Hematopoietic multipotent progenitor cell treated with erythropoietin and hydrocortisone succinate and interleukin-3 and kit ligand, for 8 days (in vitro differentiated cells): ENCODE measurements around the gene SHROOM3.

Source experiments
- DNase-seq: peaks from one replicate; pipeline ENCODE4 v3.0.0-alpha.2; 2015

Gene SHROOM3

GRCh38 chr4:76545226-76545884 lies 110.3 kb downstream of the SHROOM3 start:
- no peak for DNase-seq

GRCh38 chr4:76546327-76546726 lies 111.3 kb downstream of the SHROOM3 start:
- no peak for DNase-seq

GRCh38 chr4:76546759-76547742 lies 112.0 kb downstream of the SHROOM3 start:
- no peak for DNase-seq

- no peak for DNase-seq
Measured at GRCh38 chr4:76548704-76549103, 113.7 kb downstream of the SHROOM3 start.

- no peak for DNase-seq
Measured at GRCh38 chr4:76549765-76550164, 114.7 kb downstream of the SHROOM3 start.

GRCh38 chr4:76550966-76551780 lies 116.1 kb downstream of the SHROOM3 start:
- no peak for DNase-seq

GRCh38 chr4:76554630-76555029 lies 119.6 kb downstream of the SHROOM3 start:
- DNase-seq, result no peak

GRCh38 chr4:76556452-76556851 lies 121.4 kb downstream of the SHROOM3 start:
- DNase-seq, result no peak

GRCh38 chr4:76558396-76559235 lies 123.6 kb downstream of the SHROOM3 start:
- DNase-seq, result no peak

- no peak for DNase-seq
Measured at GRCh38 chr4:76559236-76560071, 124.4 kb downstream of the SHROOM3 start.

- no peak for DNase-seq
Measured at GRCh38 chr4:76562161-76562560, 127.1 kb downstream of the SHROOM3 start.

GRCh38 chr4:76562836-76563453 lies 127.9 kb downstream of the SHROOM3 start:
- no peak for DNase-seq

GRCh38 chr4:76563454-76564122 lies 128.6 kb downstream of the SHROOM3 start:
- no peak for DNase-seq

- no peak for DNase-seq
Measured at GRCh38 chr4:76564123-76564915, 129.3 kb downstream of the SHROOM3 start.

- DNase-seq, result no peak
Measured at GRCh38 chr4:76568262-76568661, 133.2 kb downstream of the SHROOM3 start.

- DNase-seq, result no peak
Measured at GRCh38 chr4:76569225-76569624, 134.2 kb downstream of the SHROOM3 start.

GRCh38 chr4:76569706-76570105 lies 134.7 kb downstream of the SHROOM3 start:
- DNase-seq, result no peak

GRCh38 chr4:76570141-76570973 lies 135.3 kb downstream of the SHROOM3 start:
- DNase-seq, result no peak
